Left lobe of liver (tissue), 2 donors: Measurements from ENCODE around the gene VPREB3. TPM values are rescaled to one million over a fixed set of nuclear protein-coding genes. Genes with fewer than 3 reads are reported as not detected.

Experiments used
- ATAC-seq: fragments of 200-7000 bp; cut with Tn5 transposase; one replicate; pipeline ENCODE4 v1.9.1; 2020; ENCODE audit warnings: mild to moderate bottlenecking, moderate library complexity
- DNase-seq: peaks from one replicate; pipeline ENCODE4 v3.0.0-alpha.2; 2020; ENCODE audit warnings: low spot score
- total RNA-seq: library from RNA; stranded (reverse); gene quantifications from one replicate; pipeline ENCODE4 v1.2.1, GENCODE V29; 2021
- donor health status: DM: no; HTN: no; CAD: no; lungs with moderate emphysema.
- donor health status: DM: no; HTN: yes; CAD: no.

The VPREB3 gene
- total RNA-seq, 1 donor from 2014 or later: 0.40 TPM

DNA sequence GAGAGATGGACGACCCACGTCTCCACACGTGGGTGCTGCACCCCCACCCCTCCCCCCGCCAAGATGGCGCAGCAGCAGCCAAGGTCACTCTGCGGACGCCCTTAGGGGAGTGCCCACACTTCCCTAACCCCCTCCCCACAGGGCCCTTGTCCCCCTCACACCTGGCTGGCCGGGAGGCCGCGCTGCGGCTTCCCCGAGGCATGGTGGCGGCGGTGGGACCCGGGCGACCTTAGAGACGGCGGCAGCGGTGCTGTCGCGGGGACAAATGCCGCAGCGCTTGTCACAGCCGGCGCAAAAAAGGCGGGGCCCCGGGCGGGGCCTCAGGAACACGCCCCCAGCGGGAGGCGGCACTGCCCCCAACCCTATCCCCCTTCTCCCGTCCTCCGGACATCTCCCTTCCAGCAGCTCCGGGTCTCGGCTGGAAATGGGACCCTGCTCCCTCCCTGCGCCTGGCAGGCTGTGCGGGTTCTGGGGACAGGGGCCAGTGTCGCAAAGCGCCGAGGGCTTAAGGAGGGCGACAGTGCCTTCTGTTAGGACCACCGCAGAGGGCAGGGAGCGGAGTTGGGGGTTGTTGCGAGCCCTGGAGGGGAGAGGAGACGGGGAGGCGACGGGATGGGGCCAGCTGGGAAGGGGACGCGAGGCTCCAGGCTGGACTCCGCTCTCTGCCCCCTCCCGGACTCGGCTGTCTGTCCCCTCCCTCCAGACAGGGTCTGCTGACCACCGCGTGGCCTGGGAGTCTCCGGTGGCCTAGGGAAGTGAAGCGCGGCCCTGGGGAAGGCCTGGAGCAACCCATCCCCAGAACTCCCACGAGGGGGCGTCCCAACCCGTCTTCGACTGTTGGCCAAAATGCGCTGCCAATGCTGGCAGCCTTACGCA is 13.7 kb upstream of the VPREB3 start, which contains the start of gene CHCHD10:
TSS of gene CHCHD10 (minus strand) at position 300 of the 876 bp plus-strand sequence. CDS start at position 202, 98 bp downstream.
- ATAC-seq: peak; percentile 77
- DNase-seq: peak; percentile 91

DNA sequence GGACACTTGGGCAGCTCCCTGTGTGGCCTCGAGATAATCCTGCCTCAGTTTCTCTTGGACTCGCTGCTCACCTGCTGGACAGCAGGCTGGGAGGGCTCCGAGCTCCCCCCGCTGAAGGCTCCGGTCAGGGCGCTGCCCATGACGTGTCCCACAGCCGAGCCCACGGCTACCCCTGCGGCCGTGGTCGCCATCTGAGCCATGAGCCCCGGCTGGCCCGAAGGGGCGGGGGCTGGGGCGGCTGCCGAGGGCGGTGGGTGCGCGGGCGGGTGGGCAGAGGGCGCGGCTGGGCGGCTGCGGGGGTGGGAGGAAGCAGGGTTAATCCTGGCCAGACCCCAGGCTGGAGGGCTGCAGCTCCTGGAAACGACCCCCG is 13.1 kb upstream of the VPREB3 start:
- DNase-seq (no peak), ATAC-seq (no peak)

GRCh38 chr22:23764899-23765881 is 11.0 kb upstream of the VPREB3 start:
- peak; percentile 90 for DNase-seq
- ATAC-seq: peak; percentile 52

GRCh38 chr22:23763954-23764353 is 9.7 kb upstream of the VPREB3 start:
- no peak for DNase-seq
- ATAC-seq: no peak

- ATAC-seq: no peak
- no peak for DNase-seq
Measured at GRCh38 chr22:23763579-23763945, 9.3 kb upstream of the VPREB3 start.

DNA sequence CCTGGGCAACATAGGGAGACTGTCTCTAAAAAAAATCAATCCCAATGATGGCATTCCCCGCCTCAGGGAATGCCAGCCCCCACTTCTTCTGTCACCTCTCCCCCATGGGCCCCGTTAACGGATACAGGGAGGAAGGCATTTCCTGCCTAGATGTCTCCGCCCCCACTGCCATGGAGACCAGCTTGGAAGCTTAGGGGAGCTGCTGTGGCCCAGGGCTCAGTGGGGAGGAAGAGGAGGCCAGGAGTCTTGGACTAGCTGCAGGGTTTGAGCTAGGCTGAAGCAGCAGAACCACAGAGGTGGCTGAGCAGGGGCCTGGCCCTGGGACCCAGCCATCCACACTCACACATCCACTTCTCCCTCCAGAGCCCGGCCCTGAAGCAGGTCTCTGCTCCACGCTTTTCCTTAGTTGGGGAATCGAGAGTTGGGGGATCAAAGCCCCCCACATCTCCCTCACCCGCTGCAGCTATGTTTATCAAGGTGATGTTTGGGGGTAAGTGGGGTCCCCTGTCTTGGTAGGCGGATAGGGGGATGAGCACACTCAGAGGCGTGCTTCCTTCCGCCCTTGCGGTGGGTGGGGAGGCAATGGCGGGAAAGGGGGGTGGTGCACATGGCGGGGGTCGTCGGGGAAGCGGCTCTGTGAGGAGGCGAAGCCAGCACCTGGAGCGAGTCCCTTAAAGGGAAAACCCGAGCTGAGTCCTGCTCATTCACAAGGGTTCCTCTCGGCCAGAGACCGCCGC is 8.8 kb upstream of the VPREB3 start, which contains the start of gene C22orf15:
TSS of gene C22orf15 (plus strand) at position 149 of the 737 bp plus-strand sequence. CDS start at position 466, 317 bp downstream.
- no peak for DNase-seq
- no peak for ATAC-seq

GRCh38 chr22:23760056-23760455 is 5.8 kb upstream of the VPREB3 start:
- ATAC-seq (no peak), DNase-seq (no peak)

DNA sequence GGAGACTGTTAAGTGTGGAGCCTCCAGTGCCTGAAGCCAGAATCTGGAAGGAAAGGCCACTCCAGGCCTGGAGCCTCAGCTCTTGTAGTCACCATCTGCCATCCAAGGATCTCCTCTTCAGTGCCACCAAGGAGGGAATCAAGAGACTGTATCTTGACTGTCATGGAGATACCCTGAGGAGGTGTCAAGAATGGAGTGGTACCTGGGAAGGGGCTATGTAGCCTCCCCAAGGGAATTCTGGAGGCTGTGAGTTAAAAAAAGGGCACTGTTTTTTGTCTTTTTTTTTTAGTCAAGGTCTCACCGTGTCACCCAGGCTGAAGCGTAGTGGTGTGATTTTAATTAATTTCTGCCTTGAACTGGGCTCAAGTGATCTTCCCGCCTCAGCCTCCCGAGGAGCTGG is 5.3 kb upstream of the VPREB3 start:
- ATAC-seq: no peak

GRCh38 chr22:23756891-23757290 is 2.7 kb upstream of the VPREB3 start:
- ATAC-seq: peak; percentile 20

More for the DNA sequence above, 5.3 kb upstream of the VPREB3 start:
- DNase-seq: no peak

GRCh38 chr22:23755711-23756110 is 1.5 kb upstream of the VPREB3 start:
- DNase-seq (no peak), ATAC-seq (no peak)

More at GRCh38 chr22:23756891-23757290, 2.7 kb upstream of the VPREB3 start:
- no peak for DNase-seq

DNA sequence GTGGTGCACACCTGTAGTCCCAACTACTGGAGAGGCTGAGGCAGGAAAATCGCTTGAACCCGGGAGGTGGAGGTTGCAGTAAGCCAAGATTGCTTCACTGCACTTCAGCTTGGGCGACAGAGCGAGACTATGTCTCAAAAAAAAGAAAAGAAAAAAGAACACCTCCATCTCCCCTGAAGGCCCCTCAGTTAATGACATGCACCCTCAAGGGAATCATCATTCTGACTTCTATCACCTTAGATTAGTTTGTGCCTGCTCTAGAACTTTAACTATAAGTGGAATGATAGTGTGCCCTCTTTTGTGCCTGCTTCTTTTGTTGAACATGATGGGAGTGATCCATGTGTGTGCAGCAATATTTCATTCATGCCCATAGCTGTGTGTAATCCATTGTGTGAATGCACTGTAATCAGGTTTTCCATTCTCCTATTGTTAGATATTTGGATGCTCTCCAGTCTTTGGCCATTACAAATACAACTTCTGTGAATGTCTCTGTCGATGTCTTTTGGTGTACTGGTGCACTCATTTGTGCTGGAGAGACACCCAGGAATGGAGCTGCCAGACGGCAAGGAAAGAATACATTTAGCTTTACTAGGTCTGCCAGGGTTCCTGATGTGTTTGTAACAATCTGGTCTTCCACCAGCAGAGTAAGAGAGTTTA is 883 bp upstream of the VPREB3 start:
- ATAC-seq (no peak), DNase-seq (no peak)

DNA sequence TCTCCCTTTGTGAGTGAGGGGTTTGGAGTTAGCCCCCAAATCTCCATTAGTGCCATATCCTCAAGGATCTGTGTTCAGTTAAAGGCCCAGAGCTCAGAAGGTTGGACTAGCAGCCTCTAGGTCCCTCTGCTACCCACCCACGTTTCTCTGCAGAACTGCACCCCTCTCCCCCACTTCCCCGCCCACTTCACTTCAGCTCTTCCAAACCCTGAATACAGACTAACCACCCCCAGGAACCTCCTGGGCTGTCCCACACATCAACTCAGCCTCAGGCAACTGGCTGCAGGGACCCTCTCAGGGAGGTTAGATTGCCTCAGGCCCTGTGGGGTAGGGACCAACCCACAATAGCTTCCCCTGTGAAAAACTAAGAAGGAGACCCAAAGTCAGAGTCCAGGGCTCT is 840 bp downstream of the VPREB3 start:
- DNase-seq: no peak
- no peak for ATAC-seq

DNA sequence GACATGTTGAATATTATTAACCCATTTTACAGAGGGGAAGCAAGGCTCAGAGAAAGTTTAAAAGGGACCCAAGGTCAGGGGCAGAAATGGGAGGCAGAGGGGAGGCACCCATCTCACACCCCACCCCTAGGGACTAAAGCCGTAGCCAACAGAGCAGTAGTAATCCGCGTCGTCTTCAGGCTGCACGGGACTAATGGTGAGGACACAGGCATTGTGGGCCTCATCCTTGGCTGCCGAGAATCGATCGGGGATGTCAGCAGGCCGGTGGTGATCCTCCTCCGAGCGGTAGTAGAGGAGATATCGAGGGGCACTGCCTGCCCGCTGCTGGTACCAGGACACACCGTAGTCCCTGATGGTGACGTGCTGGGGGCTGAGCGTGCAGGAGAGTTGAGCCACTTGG is 1.5 kb downstream of the VPREB3 start:
- ATAC-seq (no peak), DNase-seq (no peak)

- no peak for DNase-seq
Measured at GRCh38 chr22:23752090-23752691, 2.0 kb downstream of the VPREB3 start.

GRCh38 chr22:23751441-23751996 is 2.7 kb downstream of the VPREB3 start:
- ATAC-seq (peak; percentile 42), DNase-seq (peak; percentile 57)

More at GRCh38 chr22:23752090-23752691, 2.0 kb downstream of the VPREB3 start:
- no peak for ATAC-seq

DNA sequence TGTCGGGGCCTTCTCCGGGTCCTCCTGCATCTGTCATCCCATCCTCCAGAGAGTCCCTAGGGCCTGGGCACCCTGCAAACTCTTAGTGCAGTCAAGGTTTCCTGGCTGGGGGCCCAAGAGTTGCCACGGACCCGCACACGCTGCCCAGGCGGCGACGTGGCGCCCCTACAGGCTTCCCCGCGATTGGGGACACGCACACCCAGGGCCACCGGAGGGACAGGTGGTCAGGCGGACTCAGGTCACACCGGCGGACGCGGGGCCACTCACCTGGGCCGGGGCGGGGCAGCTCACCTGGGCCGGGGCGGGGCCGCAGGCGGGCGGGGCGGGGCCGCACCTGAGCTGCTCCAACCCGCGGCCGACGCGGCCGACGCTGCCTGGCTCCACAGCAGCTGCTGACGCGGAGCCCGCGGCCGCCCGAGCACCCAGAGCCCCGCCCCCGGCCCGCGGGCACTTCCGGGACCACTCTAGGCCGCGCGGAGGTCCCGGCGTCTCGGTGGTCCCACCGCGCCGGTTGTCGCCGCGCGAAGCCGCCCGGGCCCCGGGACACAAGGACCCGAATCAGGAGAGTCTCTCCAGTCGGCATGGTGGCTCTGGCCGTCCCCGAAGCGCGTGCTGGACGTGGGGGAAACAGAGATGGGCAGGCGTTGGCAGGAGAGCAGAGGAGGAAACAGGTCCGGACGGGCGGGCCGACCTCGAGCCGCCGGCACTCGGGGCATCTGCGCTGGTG is 3.3 kb downstream of the VPREB3 start, which contains the start of gene ZNF70:
TSS of gene ZNF70 (minus strand) at position 399 of the 727 bp plus-strand sequence. CDS start 5,972 bp downstream, outside the sequence.
- peak; percentile 88 for DNase-seq
- peak; percentile 96 for ATAC-seq

DNA sequence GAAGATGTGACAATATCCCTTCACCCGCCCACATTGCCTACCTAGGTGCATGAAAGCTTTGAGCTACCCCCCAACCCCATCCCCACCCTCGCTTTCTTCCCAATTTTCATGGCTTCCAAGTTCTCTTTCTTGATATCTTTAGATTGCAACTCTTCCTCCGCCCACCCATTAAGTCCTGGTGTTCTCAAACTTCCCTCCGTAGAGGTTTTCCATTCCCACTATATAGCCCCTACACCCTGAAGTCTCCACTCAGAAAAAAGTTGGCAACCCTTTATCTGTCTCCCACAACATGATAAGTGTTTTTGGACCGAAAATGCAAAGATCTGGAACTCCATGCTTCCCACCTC is 3.9 kb downstream of the VPREB3 start:
- DNase-seq (no peak), ATAC-seq (no peak)

DNA sequence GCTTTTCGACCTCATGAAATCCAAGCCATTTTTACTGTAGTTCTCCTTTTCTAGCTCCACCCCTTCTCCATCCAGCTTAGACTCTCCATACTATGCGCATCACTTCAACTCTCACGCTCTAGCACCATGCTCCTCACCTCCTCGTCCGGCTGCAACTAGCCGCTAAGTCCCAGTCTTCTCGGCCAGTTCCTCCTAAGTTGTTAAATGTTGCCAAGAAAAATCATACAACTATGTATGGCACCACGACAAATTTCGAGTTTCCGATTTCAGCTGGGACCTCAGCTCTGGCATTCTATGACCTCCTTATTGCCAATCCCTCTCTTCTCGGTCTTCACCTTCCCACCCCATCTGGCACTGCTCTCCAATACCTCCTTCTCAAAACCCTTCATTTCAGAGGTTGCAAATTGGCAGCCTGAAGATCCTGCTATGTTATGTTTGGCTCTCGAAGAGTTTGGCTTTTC is 4.4 kb downstream of the VPREB3 start:
- DNase-seq (no peak), ATAC-seq (no peak)
